ENCODE results near the gene AP1G2. TPM values are rescaled to one million over a fixed set of nuclear protein-coding genes. Genes with fewer than 3 reads are reported as not detected.
A peak's percentile ranks its signal among the peaks of the same experiment; 100 is the strongest.
"Not testable (repeated sequence)": the region's sequence is repeated elsewhere in the genome, so short reads cannot be mapped to it uniquely, and the experiment has no call there.

The AP1G2 gene
- total RNA-seq, 2 experiments from 2014 or later: 193 to 198 TPM

DNA sequence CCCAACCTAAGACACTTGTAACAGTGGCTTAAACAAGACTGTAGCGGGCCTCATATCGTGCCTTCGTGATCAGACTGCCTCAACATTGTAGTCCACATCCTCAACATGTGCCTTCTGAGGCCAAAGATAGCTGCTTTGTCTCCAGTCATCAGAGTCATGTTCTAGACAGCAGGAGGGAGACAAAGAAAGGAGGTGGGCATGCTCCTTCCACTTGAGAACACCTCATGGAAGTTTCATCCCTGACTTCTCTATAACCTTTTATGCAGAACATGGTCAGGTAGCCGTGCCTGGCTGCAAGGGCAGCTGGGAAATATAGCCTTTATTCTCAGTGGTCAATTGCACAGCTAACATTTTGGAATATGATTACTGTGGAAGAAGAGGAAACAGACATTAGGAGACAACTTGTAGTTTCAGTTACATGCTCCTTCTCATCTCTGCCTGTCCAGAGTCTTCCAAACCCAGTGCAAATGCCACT, 43.3 kb upstream of the AP1G2 start:
- H3K36me3 Mint-ChIP-seq (ENCODE audit: low read depth): no peaks in the 10 kb centered on the region
- H3K9me3 ChIP-seq (ENCODE audit: control insufficient read depth in 1 of 2, insufficient read depth in 1 of 2, low read length in 2 of 2): no peaks in the 10 kb centered on the region
- H3K4me3 Mint-ChIP-seq: peak overlapping the region; percentile 64
- ATAC-seq (ENCODE audit: poor library complexity) (peak; percentile 55), DNase-seq (peak in 2 of 14 experiments; percentile 15 to 23)
- no peaks in the 10 kb centered on the region for H3K36me3 ChIP-seq (ENCODE audit: insufficient read depth, low read length)
- no peaks in the 10 kb centered on the region for H3K27me3 ChIP-seq (ENCODE audit: control insufficient read depth in 1 of 2, insufficient read depth in 2 of 2, low read length in 2 of 2)
- no peak overlapping the region for H3K4me3 ChIP-seq (ENCODE audit: low read length)
- TF ChIP-seq, protein P1, sequence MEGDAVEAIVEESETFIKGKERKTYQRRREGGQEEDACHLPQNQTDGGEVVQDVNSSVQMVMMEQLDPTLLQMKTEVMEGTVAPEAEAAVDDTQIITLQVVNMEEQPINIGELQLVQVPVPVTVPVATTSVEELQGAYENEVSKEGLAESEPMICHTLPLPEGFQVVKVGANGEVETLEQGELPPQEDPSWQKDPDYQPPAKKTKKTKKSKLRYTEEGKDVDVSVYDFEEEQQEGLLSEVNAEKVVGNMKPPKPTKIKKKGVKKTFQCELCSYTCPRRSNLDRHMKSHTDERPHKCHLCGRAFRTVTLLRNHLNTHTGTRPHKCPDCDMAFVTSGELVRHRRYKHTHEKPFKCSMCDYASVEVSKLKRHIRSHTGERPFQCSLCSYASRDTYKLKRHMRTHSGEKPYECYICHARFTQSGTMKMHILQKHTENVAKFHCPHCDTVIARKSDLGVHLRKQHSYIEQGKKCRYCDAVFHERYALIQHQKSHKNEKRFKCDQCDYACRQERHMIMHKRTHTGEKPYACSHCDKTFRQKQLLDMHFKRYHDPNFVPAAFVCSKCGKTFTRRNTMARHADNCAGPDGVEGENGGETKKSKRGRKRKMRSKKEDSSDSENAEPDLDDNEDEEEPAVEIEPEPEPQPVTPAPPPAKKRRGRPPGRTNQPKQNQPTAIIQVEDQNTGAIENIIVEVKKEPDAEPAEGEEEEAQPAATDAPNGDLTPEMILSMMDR (IDR thresholded peaks at IDR 0.05): no peak
- H3K4me1 Mint-ChIP-seq (ENCODE audit: low read depth): peaks cover 44% of the 10 kb centered on the region
- intact Hi-C loops (cut with DNase I, micrococcal nuclease): no loop called here
- H3K27ac ChIP-seq (ENCODE audit: low read depth in 1 of 2, low read length in 2 of 2): peak overlapping the region; percentile 26 to 81
- ChIA-PET POLR2A (interaction anchor here (0.5 to 2.3 kb wide), 6 partner anchors 21 to 290 kb away, joined by 3 to 8 read pairs (median 3); partner anchors contain the start of genes NGDN and PABPN1), CTCF (interaction anchor here (1.1 kb wide), 1 partner anchor 22 kb away, joined by 4 read pairs; no protein-coding TSS in a partner anchor)
- H3K4me1 ChIP-seq (ENCODE audit: insufficient read depth, low read length): peaks cover 29% of the 10 kb centered on the region
- H3K27ac Mint-ChIP-seq: peak overlapping the region; percentile 82
- peaks cover 6% of the 10 kb centered on the region for H3K9me3 Mint-ChIP-seq
- H3K27me3 Mint-ChIP-seq: no peaks in the 10 kb centered on the region

DNA sequence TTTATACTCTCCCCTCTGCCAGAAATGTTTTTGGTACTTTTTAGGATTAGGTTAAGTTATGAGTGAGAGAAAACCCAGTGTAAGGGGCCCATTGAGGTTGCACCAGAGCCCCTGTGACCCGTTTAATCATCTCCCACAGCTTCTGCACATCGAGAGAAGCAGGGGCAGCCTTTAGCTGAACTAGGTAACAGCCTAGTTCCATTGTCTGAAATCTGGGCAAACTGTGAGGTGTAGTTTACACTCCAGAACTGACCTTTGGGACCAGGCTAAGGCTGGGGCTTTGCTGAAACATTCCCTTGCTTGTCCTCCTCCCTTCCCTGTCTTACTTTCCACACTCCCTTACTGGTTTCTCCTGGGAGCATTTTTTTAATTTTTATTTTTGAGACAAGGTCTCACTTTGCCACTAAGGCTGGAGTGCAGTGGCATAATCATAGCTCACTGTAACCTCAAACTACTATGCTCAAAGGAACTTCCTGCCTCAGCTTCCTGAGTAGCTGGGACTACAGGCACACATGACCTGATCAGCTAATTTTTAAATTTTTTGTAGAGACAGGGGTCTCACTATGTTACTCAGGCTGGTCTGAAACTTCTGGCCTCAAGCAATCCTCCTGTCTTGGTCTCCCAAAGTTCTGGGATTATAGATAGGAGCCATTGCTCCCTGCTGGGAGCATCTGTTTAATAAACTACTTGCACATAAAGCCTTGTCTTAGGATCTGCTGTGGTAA, 42.7 kb upstream of the AP1G2 start:
- Mint-ChIP-seq H3K4me3 (peak overlapping the region; percentile 64), H3K4me1 (ENCODE audit: low read depth) (peaks cover 44% of the 10 kb centered on the region), H3K27me3 (no peaks in the 10 kb centered on the region), H3K27ac (peak overlapping the region; percentile 82), H3K9me3 (peaks cover 6% of the 10 kb centered on the region), H3K36me3 (ENCODE audit: low read depth) (no peaks in the 10 kb centered on the region)
- Histone ChIP-seq H3K27ac (ENCODE audit: low read depth in 1 of 2, low read length in 2 of 2) (peak overlapping the region; percentile 26 to 81), H3K27me3 (ENCODE audit: control insufficient read depth in 1 of 2, insufficient read depth in 2 of 2, low read length in 2 of 2) (no peaks in the 10 kb centered on the region), H3K9me3 (ENCODE audit: control insufficient read depth in 1 of 2, insufficient read depth in 1 of 2, low read length in 2 of 2) (no peaks in the 10 kb centered on the region), H3K4me1 (ENCODE audit: insufficient read depth, low read length) (peaks cover 29% of the 10 kb centered on the region), H3K36me3 (ENCODE audit: insufficient read depth, low read length) (no peaks in the 10 kb centered on the region), H3K4me3 (ENCODE audit: low read length) (no peak overlapping the region)
- intact Hi-C loops (cut with DNase I, micrococcal nuclease): no loop called here
- ChIA-PET CTCF (interaction anchor here (1.1 kb wide), 1 partner anchor 22 kb away, joined by 4 read pairs; no protein-coding TSS in a partner anchor), POLR2A (interaction anchor here (0.9 to 2.3 kb wide), 5 partner anchors 21 to 496 kb away, joined by 3 to 8 read pairs (median 3); partner anchors contain the start of gene PABPN1)
- peak; percentile 82 for ATAC-seq (ENCODE audit: poor library complexity)
- TF ChIP-seq, protein P1 (IDR thresholded peaks at IDR 0.05): no peak
- peak in 5 of 14 experiments; percentile 11 to 61 (median 43) for DNase-seq

DNA sequence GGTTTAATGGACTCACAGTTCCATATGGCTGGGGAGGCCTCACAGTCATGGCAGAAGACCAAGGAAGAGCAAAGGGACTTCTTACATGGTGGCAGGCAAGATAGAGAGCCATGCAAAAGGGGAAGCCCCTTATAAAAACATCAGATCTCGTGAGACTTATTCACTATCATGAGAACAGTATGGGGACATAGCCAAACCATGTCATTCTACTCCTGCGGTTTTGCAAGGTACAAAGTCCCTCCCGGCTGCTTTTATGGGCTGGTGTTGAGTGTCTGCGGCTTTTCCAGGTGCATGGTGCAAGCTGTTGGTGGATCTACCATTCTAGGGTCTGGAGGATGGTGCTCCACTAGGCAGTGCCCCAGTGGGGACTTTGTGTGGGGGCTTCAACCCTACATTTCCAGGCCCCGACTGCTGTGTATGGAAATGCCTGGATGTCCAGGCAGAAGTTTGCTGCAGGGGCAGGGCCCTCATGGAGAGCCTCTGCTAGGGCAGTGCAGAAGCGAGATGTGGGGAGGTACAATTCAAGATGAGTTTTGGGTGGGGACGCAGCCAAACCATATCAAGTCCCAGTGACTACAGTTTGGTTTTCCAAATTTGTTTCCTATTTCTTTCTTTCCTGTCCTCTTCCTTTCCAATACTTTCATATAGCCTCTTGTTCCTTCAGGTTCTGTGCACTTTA, 42.0 kb upstream of the AP1G2 start:
- H3K36me3 ChIP-seq (ENCODE audit: insufficient read depth, low read length); H3K9me3 ChIP-seq (ENCODE audit: control insufficient read depth in 1 of 2, insufficient read depth in 1 of 2, low read length in 2 of 2); H3K27me3 ChIP-seq (ENCODE audit: control insufficient read depth in 1 of 2, insufficient read depth in 2 of 2, low read length in 2 of 2); intact Hi-C loops (cut with DNase I, micrococcal nuclease); H3K4me3 Mint-ChIP-seq; H3K4me3 ChIP-seq (ENCODE audit: low read length); H3K27me3 Mint-ChIP-seq; DNase-seq; H3K36me3 Mint-ChIP-seq (ENCODE audit: low read depth); ATAC-seq (ENCODE audit: poor library complexity); CTCF ChIA-PET; H3K9me3 Mint-ChIP-seq: not testable (repeated sequence)
- Histone ChIP-seq H3K27ac (ENCODE audit: low read depth in 1 of 2, low read length in 2 of 2) (peak overlapping the region; percentile 26 to 81), H3K4me1 (ENCODE audit: insufficient read depth, low read length) (peaks cover 29% of the 10 kb centered on the region)
- peaks cover 44% of the 10 kb centered on the region for H3K4me1 Mint-ChIP-seq (ENCODE audit: low read depth)
- POLR2A ChIA-PET: interaction anchor here (1.0 to 2.3 kb wide), 3 partner anchors 23 to 497 kb away, joined by 3 to 8 read pairs (median 3); no protein-coding TSS in a partner anchor
- H3K27ac Mint-ChIP-seq: peak overlapping the region; percentile 82

All from CD4-positive, alpha-beta T cell (primary cell).